ENCODE results near the gene CCDC188. TPM values are rescaled to one million over a fixed set of nuclear protein-coding genes. Genes with fewer than 3 reads are reported as not detected.

CCDC188 gene
- total and polyA plus RNA-seq, 9 of the 15 experiments (the other 6 are each of a cell fraction or from before 2014, with no cell fraction given), result not detected

DNA sequence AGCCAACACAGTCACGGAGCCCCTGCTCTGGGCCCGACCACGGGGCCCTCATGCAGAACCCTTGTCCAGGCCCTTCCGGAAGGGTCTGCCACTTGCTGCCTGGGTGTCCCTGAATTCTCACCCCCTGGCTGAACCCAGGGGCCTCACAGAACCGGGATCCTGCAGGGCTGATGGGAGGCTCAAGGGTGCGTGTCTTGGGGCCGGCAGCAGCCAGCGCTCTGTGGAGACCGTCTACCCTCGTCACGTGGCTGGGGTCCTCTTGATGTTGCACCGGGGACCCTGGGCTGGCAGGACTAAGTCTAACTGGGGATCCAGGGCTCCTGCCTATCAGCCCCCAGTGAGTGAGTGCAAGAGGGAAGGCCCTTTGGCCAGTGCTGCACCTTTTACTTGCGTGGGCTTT is 19.3 kb upstream of the CCDC188 start:
- Histone ChIP-seq H3K27me3 (ENCODE audit: control insufficient read depth in 2 of 2, insufficient read depth in 2 of 2, low read length in 2 of 2) (peaks cover 77 to 96% of the 10 kb centered on the region in 2 experiments; a peak in 4 of 5 replicates), H3K4me1 (replicated peaks in 1 of 2; ENCODE audit: control insufficient read depth in 2 of 2, insufficient read depth in 2 of 2, low read length in 2 of 2) (peaks cover 0 to 41% of the 10 kb centered on the region in 2 experiments; a peak in 1 of 5 replicates), H3K27ac (ENCODE audit: extremely low read depth, low read depth, low read length) (no peak overlapping the region), H3K4me3 (no peak overlapping the region), H3K79me2 (ENCODE audit: control insufficient read depth, insufficient read depth, low read length) (no peaks in the 10 kb centered on the region), H4K20me1 (replicated peaks; ENCODE audit: control insufficient read depth, insufficient read depth, low read length) (peaks cover 51% of the 10 kb centered on the region), H3K4me2 (ENCODE audit: insufficient read depth, low read length) (no peak overlapping the region), H3K36me3 (ENCODE audit: control insufficient read depth, insufficient read depth, low read length) (no peaks in the 10 kb centered on the region), H3K9me1 (ENCODE audit: control insufficient read depth, insufficient read depth, low read length) (no peaks in the 10 kb centered on the region), H3K9me3 (replicated peaks; ENCODE audit: control insufficient read depth, insufficient read depth, low read depth, low read length) (no peaks in the 10 kb centered on the region), H2AFZ (ENCODE audit: low read depth, low read length) (no peak overlapping the region), H3K9ac (ENCODE audit: insufficient read depth in 1 of 2, low read depth in 2 of 2, low read length in 2 of 2) (peak overlapping the region in 1 of 2 experiments; percentile 29; a peak in 2 of 4 replicates)
- no peak for DNase-seq (ENCODE audit: extremely low read depth in 1 of 4, low spot score in 3 of 4)
- WGBS (ENCODE audit: insufficient coverage, low coverage, missing lambda C conversion rate), result under 1% methylated on average over 13 of the region's 13 CpGs
- in situ Hi-C loops (cut with MboI) (loop anchor here (25.0 kb wide), 1 partner anchor 517 kb away; no protein-coding TSS in a partner anchor), intact Hi-C loops (cut with micrococcal nuclease) (no loop called here)
- ChIA-PET POLR2A (no interaction called here), CTCF (ENCODE audit: low intra/inter-chr PET ratio) (no interaction called here)
- FAIRE-seq, result no peak
- ATAC-seq, result no peak
- BruUV-seq (replicated peaks), result no TSS peak
- no peak for TF ChIP-seq ZNF431 (CRISPR knock-in tag; IDR thresholded peaks at IDR 0.05)
- no peak for TF ChIP-seq ZSCAN32 (CRISPR knock-in tag; IDR thresholded peaks at IDR 0.05)
- no peak for TF ChIP-seq RAD51 (IDR thresholded peaks at IDR 0.05; ENCODE audit: borderline replicate concordance, low read depth)
- no peak for TF ChIP-seq CBFA2T2 (conservative IDR thresholded peaks at IDR 0.05)
- TF ChIP-seq MYBL2 (IDR thresholded peaks at IDR 0.05; ENCODE audit: low read depth), result no peak
- peak; percentile 3; the same call in 1 of the 2 replicates for TF ChIP-seq MYBL2 (CRISPR knock-in tag; IDR thresholded peaks at IDR 0.05; ENCODE audit: borderline replicate concordance)
- TF ChIP-seq, protein P1, sequence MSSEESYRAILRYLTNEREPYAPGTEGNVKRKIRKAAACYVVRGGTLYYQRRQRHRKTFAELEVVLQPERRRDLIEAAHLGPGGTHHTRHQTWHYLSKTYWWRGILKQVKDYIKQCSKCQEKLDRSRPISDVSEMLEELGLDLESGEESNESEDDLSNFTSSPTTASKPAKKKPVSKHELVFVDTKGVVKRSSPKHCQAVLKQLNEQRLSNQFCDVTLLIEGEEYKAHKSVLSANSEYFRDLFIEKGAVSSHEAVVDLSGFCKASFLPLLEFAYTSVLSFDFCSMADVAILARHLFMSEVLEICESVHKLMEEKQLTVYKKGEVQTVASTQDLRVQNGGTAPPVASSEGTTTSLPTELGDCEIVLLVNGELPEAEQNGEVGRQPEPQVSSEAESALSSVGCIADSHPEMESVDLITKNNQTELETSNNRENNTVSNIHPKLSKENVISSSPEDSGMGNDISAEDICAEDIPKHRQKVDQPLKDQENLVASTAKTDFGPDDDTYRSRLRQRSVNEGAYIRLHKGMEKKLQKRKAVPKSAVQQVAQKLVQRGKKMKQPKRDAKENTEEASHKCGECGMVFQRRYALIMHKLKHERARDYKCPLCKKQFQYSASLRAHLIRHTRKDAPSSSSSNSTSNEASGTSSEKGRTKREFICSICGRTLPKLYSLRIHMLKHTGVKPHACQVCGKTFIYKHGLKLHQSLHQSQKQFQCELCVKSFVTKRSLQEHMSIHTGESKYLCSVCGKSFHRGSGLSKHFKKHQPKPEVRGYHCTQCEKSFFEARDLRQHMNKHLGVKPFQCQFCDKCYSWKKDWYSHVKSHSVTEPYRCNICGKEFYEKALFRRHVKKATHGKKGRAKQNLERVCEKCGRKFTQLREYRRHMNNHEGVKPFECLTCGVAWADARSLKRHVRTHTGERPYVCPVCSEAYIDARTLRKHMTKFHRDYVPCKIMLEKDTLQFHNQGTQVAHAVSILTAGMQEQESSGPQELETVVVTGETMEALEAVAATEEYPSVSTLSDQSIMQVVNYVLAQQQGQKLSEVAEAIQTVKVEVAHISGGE (CRISPR knock-in tag; IDR thresholded peaks at IDR 0.05), result peak in 1 of 3 experiments; percentile 11; a peak in 1 of 6 replicates
- TF ChIP-seq, protein P2, sequence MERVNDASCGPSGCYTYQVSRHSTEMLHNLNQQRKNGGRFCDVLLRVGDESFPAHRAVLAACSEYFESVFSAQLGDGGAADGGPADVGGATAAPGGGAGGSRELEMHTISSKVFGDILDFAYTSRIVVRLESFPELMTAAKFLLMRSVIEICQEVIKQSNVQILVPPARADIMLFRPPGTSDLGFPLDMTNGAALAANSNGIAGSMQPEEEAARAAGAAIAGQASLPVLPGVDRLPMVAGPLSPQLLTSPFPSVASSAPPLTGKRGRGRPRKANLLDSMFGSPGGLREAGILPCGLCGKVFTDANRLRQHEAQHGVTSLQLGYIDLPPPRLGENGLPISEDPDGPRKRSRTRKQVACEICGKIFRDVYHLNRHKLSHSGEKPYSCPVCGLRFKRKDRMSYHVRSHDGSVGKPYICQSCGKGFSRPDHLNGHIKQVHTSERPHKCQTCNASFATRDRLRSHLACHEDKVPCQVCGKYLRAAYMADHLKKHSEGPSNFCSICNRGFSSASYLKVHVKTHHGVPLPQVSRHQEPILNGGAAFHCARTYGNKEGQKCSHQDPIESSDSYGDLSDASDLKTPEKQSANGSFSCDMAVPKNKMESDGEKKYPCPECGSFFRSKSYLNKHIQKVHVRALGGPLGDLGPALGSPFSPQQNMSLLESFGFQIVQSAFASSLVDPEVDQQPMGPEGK (CRISPR knock-in tag; IDR thresholded peaks at IDR 0.05; ENCODE audit: borderline replicate concordance), result no peak
- TF ChIP-seq BRD9 (IDR thresholded peaks at IDR 0.05; ENCODE audit: low read depth, partially characterized antibody), result no peak
- TF ChIP-seq MYC (IDR thresholded peaks at IDR 0.05; ENCODE audit: low read depth, low read length), result no peak
- TF ChIP-seq MYC (CRISPR knock-in tag; IDR thresholded peaks at IDR 0.05; ENCODE audit: borderline replicate concordance, low read depth), result no peak
- TF ChIP-seq CHD1 (IDR thresholded peaks at IDR 0.05; ENCODE audit: low read length), result no peak
- TF ChIP-seq PHB (CRISPR knock-in tag; IDR thresholded peaks at IDR 0.05), result no peak
- no peak for TF ChIP-seq PRMT5 (CRISPR knock-in tag; IDR thresholded peaks at IDR 0.05)
- no peak for TF ChIP-seq ZBTB17 (CRISPR knock-in tag; IDR thresholded peaks at IDR 0.05)
- 0 out of 2 replicates have a peak, but pooled peaks have one; percentile 68 for TF ChIP-seq CBFB (CRISPR knock-in tag; IDR thresholded peaks at IDR 0.05)
- no peak for TF ChIP-seq SETDB1 (IDR thresholded peaks at IDR 0.05; ENCODE audit: low read length)
- 0 out of 2 replicates have a peak, but pooled peaks have one; percentile 32 for TF ChIP-seq MCM3 (IDR thresholded peaks at IDR 0.05)
- TF ChIP-seq MAFG (tag; conservative IDR thresholded peaks at IDR 0.05), result no peak
- TF ChIP-seq SNRNP70 (optimal IDR thresholded peaks at IDR 0.05; ENCODE audit: low read depth, low read length), result no peak
